H1 (cell line): Measurements from ENCODE around the gene FRMPD1. TPM values are rescaled to one million over a fixed set of nuclear protein-coding genes. Genes with fewer than 3 reads are reported as not detected.

ENCODE experiments used
- CTCF ChIA-PET: fragments of 300-600 bp; sonication (Branson Sonifier 250); formaldehyde crosslinking; loops from one replicate; lab custom pipeline; 2021; ENCODE audit not compliant: partially characterized antibody; lab: Charles Lee
- POLR2A ChIA-PET: fragments of 300-600 bp; sonication (Branson Sonifier 250); formaldehyde crosslinking; loops from one replicate; lab custom pipeline; 2021; ENCODE audit warnings: inconsistent platforms; ENCODE audit not compliant: partially characterized antibody; lab: Charles Lee
- DNase-seq, 2 experiments: peaks; one replicate each; pipeline versions ENCODE4 v3.0.0 to v3.0.0-alpha.2; 2010 to 2022; ENCODE audit warnings: low spot score in 2 of 2, low read depth in 1 of 2, mixed read lengths in 1 of 2
- FAIRE-seq: peaks from 2 replicates; lab custom pipeline; 2011; peaks lifted over from hg19 to GRCh38; lab: Jason Lieb, UNC
- H2AFZ ChIP-seq: 2 replicates; pipeline ENCODE4 v1.8.1; 2012; ENCODE audit warnings: low read length, inconsistent platforms
- H2AK5ac ChIP-seq: 2 replicates; pipeline ENCODE4 v1.6.1; 2013; ENCODE audit warnings: low read depth, low read length
- H2BK120ac ChIP-seq: replicated peaks from 2 replicates; pipeline ENCODE3; 2013; ENCODE audit warnings: low read depth, low read length, inconsistent platforms
- H2BK12ac ChIP-seq: 2 replicates; pipeline ENCODE4 v1.6.1; 2013; ENCODE audit warnings: low read depth, low read length
- H2BK15ac ChIP-seq: 2 replicates; pipeline ENCODE4 v1.6.1; 2013; ENCODE audit warnings: low read length
- H2BK20ac ChIP-seq: 2 replicates; pipeline ENCODE4 v1.6.1; 2013; ENCODE audit warnings: low read length
- H2BK5ac ChIP-seq: 2 replicates; pipeline ENCODE4 v1.6.1; 2013; ENCODE audit warnings: low read depth, low read length
- H3K14ac ChIP-seq: 2 replicates; pipeline ENCODE4 v1.6.1; 2013; ENCODE audit warnings: inconsistent platforms; ENCODE audit not compliant: insufficient read length
- H3K18ac ChIP-seq: 2 replicates; pipeline ENCODE4 v1.6.1; 2013; ENCODE audit warnings: low read length; ENCODE audit errors: extremely low read depth
- H3K23ac ChIP-seq: 2 replicates; pipeline ENCODE4 v1.6.1; 2013; ENCODE audit warnings: inconsistent platforms; ENCODE audit not compliant: insufficient read length
- H3K23me2 ChIP-seq: 2 replicates; pipeline ENCODE4 v1.6.1; 2013; ENCODE audit warnings: low read depth, low read length
- H3K27ac ChIP-seq: 2 replicates; pipeline ENCODE4 v1.6.1; 2011; ENCODE audit warnings: low read depth, low read length, inconsistent platforms
- H3K27me3 ChIP-seq, 4 experiments: replicated peaks in 1 of 4; 1 replicate in 1 of 4; 2 replicates in 3 of 4; pipeline versions ENCODE4 v1.6.1 to v1.8.1; 2011 to 2013; ENCODE audit warnings: low read length in 3 of 4, mild to moderate bottlenecking in 3 of 4, inconsistent platforms in 2 of 4, mixed read lengths in 2 of 4, moderate library complexity in 1 of 4; ENCODE audit not compliant: control insufficient read depth in 3 of 4, insufficient read depth in 3 of 4; ENCODE audit errors: extremely low read depth in 1 of 4
- H3K36me3 ChIP-seq, 4 experiments: 2 replicates each; pipeline versions ENCODE4 v1.6.1 to v1.8.1; 2011 to 2013; ENCODE audit warnings: mild to moderate bottlenecking in 4 of 4, low read length in 3 of 4, moderate library complexity in 2 of 4, control low read depth in 1 of 4, inconsistent platforms in 1 of 4; ENCODE audit not compliant: insufficient read depth in 4 of 4, control insufficient read depth in 2 of 4
- H3K4ac ChIP-seq: replicated peaks from 2 replicates; pipeline ENCODE3; 2013; ENCODE audit warnings: low read length, low read depth, mixed read lengths, inconsistent platforms; ENCODE audit not compliant: insufficient read length
- H3K4me1 ChIP-seq, 4 experiments: replicated peaks in 1 of 4; 1 replicate in 1 of 4; 2 replicates in 3 of 4; pipeline versions ENCODE4 v1.6.1 to v1.8.1; 2011 to 2013; ENCODE audit warnings: low read length in 3 of 4, inconsistent platforms in 2 of 4, mixed read lengths in 1 of 4; ENCODE audit not compliant: insufficient read depth in 4 of 4, control insufficient read depth in 3 of 4
- H3K4me2 ChIP-seq, 2 experiments: 2 replicates each; pipeline versions ENCODE4 v1.6.1 to v1.8.1; 2011 to 2013; ENCODE audit warnings: low read depth in 2 of 2, low read length in 2 of 2, control low read depth in 1 of 2, inconsistent platforms in 1 of 2, mild to moderate bottlenecking in 1 of 2; ENCODE audit not compliant: insufficient read depth in 1 of 2
- H3K4me3 ChIP-seq, 4 experiments: fragments of 200-600, 300-600 bp in 1 of 4; sonication (generic), shearing (Covaris generic), sonication (Bioruptor Twin) in 1 of 4; 2 replicates each; pipeline versions ENCODE4 v1.5.1 to v1.8.1; 2011 to 2016; ENCODE audit warnings: low read length in 4 of 4, low read depth in 3 of 4, control low read depth in 2 of 4, inconsistent platforms in 2 of 4, mild to moderate bottlenecking in 2 of 4, mixed read lengths in 1 of 4, moderate library complexity in 1 of 4; ENCODE audit not compliant: insufficient read depth in 2 of 4; ENCODE audit errors: extremely low read depth in 1 of 4
- H3K56ac ChIP-seq: replicated peaks from 2 replicates; pipeline ENCODE3; 2013; ENCODE audit warnings: low read depth, mild to moderate bottlenecking, mixed read lengths, low read length, inconsistent platforms; ENCODE audit not compliant: insufficient read length
- H3K79me1 ChIP-seq: 2 replicates; pipeline ENCODE4 v1.6.1; 2013; ENCODE audit warnings: low read depth, low read length, control low read depth
- H3K79me2 ChIP-seq, 2 experiments: 2 replicates each; pipeline versions ENCODE4 v1.6.1 to v1.8.1; 2012 to 2013; ENCODE audit warnings: low read length in 2 of 2, mild to moderate bottlenecking in 2 of 2, inconsistent platforms in 1 of 2; ENCODE audit not compliant: insufficient read depth in 2 of 2, control insufficient read depth in 1 of 2
- H3K9ac ChIP-seq, 4 experiments: replicated peaks in 1 of 4; 1 replicate in 1 of 4; 2 replicates in 3 of 4; pipeline versions ENCODE4 v1.6.1 to v1.8.1; 2011 to 2013; ENCODE audit warnings: low read depth in 3 of 4, low read length in 3 of 4, control low read depth in 2 of 4, mild to moderate bottlenecking in 2 of 4, moderate library complexity in 2 of 4, inconsistent platforms in 1 of 4; ENCODE audit errors: extremely low read depth in 1 of 4
- H3K9me3 ChIP-seq, 2 experiments: 2 replicates each; pipeline versions ENCODE4 v1.6.1 to v1.8.1; 2012 to 2013; ENCODE audit warnings: mild to moderate bottlenecking in 2 of 2, moderate library complexity in 2 of 2, control low read depth in 1 of 2, inconsistent platforms in 1 of 2, low read depth in 1 of 2, low read length in 1 of 2, mixed read lengths in 1 of 2; ENCODE audit not compliant: insufficient read depth in 2 of 2
- H4K20me1 ChIP-seq, 2 experiments: replicated peaks in 1 of 2; 2 replicates each; pipeline versions ENCODE3 to v1.8.1; 2011 to 2013; ENCODE audit warnings: inconsistent platforms in 2 of 2, low read length in 2 of 2, mild to moderate bottlenecking in 1 of 2; ENCODE audit not compliant: insufficient read depth in 2 of 2, control insufficient read depth in 1 of 2
- H4K5ac ChIP-seq: 2 replicates; pipeline ENCODE4 v1.6.1; 2013; ENCODE audit warnings: low read length, low read depth, mixed read lengths, inconsistent platforms; ENCODE audit not compliant: insufficient read length
- H4K8ac ChIP-seq: 2 replicates; pipeline ENCODE4 v1.8.0; 2013; ENCODE audit warnings: mild to moderate bottlenecking, moderate library complexity, low read length, inconsistent platforms; ENCODE audit not compliant: insufficient read depth; ENCODE audit errors: extremely low read depth
- H4K91ac ChIP-seq: replicated peaks from 2 replicates; pipeline ENCODE3; 2013; ENCODE audit warnings: low read length, mixed read lengths, inconsistent platforms; ENCODE audit not compliant: insufficient read length
- ATF2 ChIP-seq: IDR thresholded peaks from 2 replicates; pipeline ENCODE4 v1.6.1; 2012; ENCODE audit warnings: low read length, inconsistent platforms
- JUN ChIP-seq: IDR thresholded peaks from 2 replicates; pipeline ENCODE4 v1.6.1; 2011; ENCODE audit warnings: low read depth, mild to moderate bottlenecking, improper control_type of control experiment, low read length
- WGBS, 2 experiments: shearing (Covaris generic) in 1 of 2; methylation state at CpG; one replicate each; pipeline versions ENCODE4 v1.1.6 to v1.1.7; 2013 to 2015; ENCODE audit warnings: low lambda C conversion rate in 2 of 2, mixed read lengths in 2 of 2, inconsistent platforms in 1 of 2, low coverage in 1 of 2, missing lambda C conversion rate in 1 of 2; ENCODE audit not compliant: insufficient replicate concordance in 2 of 2, insufficient coverage in 1 of 2, insufficient read length in 1 of 2; ENCODE audit errors: extremely low coverage in 1 of 2, missing lambda C conversion rate in 1 of 2; 5-methylcytosine and 5-hydroxymethylcytosine counted together
- polyA plus RNA-seq, 7 experiments: library from polyadenylated mRNA; depleted of rRNA in 3 of 7; stranded (reverse) in 5 of 7; unstranded in 2 of 7; fragments of >200 nt in 5 of 7; fragments of 200-250 nt in 2 of 7; gene quantifications; 1 replicate in 5 of 7; 2 replicates in 1 of 7; 4 replicates in 1 of 7; pipeline versions ENCODE4 v1.2.1 to v1.2.3, GENCODE V29; 2011 to 2013; ENCODE audit warnings: missing spikeins in 2 of 7, mixed read lengths in 2 of 7
- total RNA-seq: library from RNA; stranded (reverse); fragmentation: NEBNext Ultra II Directional; extraction: Animal tissue kit (Norgen Biotek cat#: 25700); gene quantifications from 2 replicates; pipeline ENCODE4 v1.2.1, GENCODE V29; 2021

FRMPD1 gene
- total and polyA plus RNA-seq, 2 of the 8 experiments (the other 6 are each of a cell fraction or from before 2014, with no cell fraction given) = 0.27 to 0.32 TPM

- no peaks in the 10 kb centered on the region for H3K36me3 ChIP-seq
- H3K9ac ChIP-seq = no peak overlapping the region
- DNase-seq (no peak), FAIRE-seq (no peak)
- H4K91ac ChIP-seq = no peak overlapping the region
- no peak overlapping the region for H3K27ac ChIP-seq
- TF ChIP-seq JUN (no peak), ATF2 (no peak)
- no peak overlapping the region for H4K5ac ChIP-seq
- H3K4me2 ChIP-seq = no peak overlapping the region
- H2BK20ac ChIP-seq = no peak overlapping the region
- no peak overlapping the region for H3K18ac ChIP-seq
- no peaks in the 10 kb centered on the region for H3K27me3 ChIP-seq
- no peak overlapping the region for H4K8ac ChIP-seq
- 87% methylated on average over 15 of the region's 15 CpGs; no CpG with 5 or more reads in 1 of the 2 experiments for WGBS, 2 experiments
- no peak overlapping the region for H3K4me3 ChIP-seq
- no peak overlapping the region for H3K14ac ChIP-seq
- H3K4me1 ChIP-seq = no peaks in the 10 kb centered on the region
- no peak overlapping the region for H2BK5ac ChIP-seq
- no peak overlapping the region for H2BK12ac ChIP-seq
- no peaks in the 10 kb centered on the region for H3K9me3 ChIP-seq
- H3K23ac ChIP-seq = no peak overlapping the region
- CTCF ChIA-PET = no interaction called here
- no peaks in the 10 kb centered on the region for H3K79me1 ChIP-seq
- no peaks in the 10 kb centered on the region for H3K79me2 ChIP-seq
- H2AFZ ChIP-seq = no peak overlapping the region
- no peak overlapping the region for H2BK120ac ChIP-seq
- no peaks in the 10 kb centered on the region; the same call in 1 of the 2 replicates for H3K23me2 ChIP-seq
- no peak overlapping the region for H2BK15ac ChIP-seq
- no peaks in the 10 kb centered on the region for H4K20me1 ChIP-seq
- no peak overlapping the region for H3K4ac ChIP-seq
- H3K56ac ChIP-seq = no peak overlapping the region
- no peak overlapping the region for H2AK5ac ChIP-seq
- POLR2A ChIA-PET = interaction anchor here (0.9 kb wide), 1 partner anchor 40 kb away, joined by 3 read pairs; no protein-coding TSS in a partner anchor
Observed at GRCh38 chr9:37740631-37741328, 90.0 kb downstream of the FRMPD1 start.
